Stimulated activated naive CD4-positive, alpha-beta T cell (primary cell): ENCODE results near the gene TSPAN18.
A peak's percentile ranks its signal among the peaks of the same experiment; 100 is the strongest.

Source experiments
- DNase-seq, 6 experiments: peaks; one replicate each; lab custom pipeline; 2025; lab: John Stamatoyannopoulos, UW

TSPAN18 gene

DNA sequence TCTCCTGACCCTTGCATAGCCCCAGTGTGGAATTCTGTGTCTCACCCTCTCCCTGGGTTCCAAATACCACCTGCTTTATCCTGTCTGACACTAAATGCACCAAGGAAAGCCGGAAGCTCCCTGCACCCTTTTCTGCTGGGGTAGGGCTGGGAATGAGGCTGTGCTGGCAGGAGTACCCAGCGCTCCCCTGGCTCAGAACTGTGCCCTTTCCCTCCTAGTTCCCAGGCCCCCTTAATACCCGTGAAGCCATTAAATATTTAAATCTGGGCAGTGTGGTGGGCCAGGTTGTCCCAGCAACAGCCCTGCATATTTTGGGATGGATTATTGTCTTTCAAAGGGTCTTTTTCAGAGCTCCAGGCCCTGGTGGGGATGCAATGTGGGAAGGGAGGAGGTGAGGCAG, 160.9 kb downstream of the TSPAN18 start:
- no peak for DNase-seq

GRCh38 chr11:44889266-44889665, 162.5 kb downstream of the TSPAN18 start:
- no peak for DNase-seq

DNA sequence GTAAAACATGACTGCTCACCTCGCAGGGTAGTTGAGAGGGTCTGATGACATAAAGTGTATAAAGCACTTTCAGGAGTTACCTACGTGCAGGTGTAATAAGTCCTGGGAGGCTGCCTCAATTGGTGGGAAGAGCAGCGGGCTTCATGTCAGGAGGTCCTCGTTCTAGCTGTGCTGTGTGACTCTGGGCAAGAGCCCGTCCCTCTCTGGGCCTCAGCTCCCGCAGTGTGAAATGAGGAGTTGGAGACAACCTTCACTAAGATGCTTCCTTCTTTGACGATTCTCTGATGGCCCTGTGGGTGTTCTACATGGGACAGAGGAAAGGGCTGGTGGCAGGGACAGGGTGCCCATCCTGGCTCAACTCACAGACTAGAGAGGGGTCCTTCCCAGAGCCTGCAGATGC, 166.1 kb downstream of the TSPAN18 start:
- no peak for DNase-seq

GRCh38 chr11:44893308-44893822, 166.6 kb downstream of the TSPAN18 start:
- DNase-seq, result no peak

DNA sequence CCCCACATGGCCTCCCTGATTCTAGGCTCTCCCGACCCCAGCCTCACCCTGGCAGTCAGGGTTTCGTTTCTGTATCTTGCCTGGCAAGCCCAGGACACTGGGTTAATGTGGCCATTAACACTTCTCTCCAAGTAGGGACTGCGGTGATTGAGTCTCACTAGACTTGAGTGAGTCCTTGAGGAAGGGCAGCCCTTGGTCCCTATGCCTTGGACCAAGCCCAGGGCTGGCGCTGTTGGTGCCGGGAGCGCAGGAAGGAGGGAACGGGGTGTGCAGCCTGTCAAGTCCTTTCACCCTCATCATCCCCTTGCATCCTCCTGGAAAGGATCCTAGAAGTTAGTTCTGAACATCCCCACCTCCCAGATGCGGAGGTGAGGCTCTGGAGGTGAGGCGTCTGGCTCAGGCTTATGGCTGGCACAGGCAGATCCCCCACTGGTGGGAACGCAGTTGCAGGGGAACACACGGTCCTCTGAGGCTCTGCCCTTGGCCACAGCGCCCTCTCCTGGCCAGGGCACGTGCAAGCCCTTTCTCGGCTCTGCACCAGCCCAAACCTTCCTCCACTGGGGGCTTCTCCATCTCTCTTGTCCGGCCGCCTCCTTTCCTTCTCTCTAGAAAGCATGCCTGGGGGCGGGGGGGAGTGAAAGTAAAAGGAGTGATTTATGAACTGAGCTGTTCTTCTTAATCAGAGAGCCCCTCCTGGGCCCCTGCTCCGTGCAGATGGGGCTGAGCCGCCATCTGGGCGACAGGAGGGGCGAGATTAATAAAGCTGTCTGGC, 167.3 kb downstream of the TSPAN18 start:
- DNase-seq, result peak; percentile 13 to 53 (median 26)

GRCh38 chr11:44899959-44900358, 173.2 kb downstream of the TSPAN18 start:
- peak in 5 of 6 experiments; percentile 4 to 14 (median 9) for DNase-seq

DNA sequence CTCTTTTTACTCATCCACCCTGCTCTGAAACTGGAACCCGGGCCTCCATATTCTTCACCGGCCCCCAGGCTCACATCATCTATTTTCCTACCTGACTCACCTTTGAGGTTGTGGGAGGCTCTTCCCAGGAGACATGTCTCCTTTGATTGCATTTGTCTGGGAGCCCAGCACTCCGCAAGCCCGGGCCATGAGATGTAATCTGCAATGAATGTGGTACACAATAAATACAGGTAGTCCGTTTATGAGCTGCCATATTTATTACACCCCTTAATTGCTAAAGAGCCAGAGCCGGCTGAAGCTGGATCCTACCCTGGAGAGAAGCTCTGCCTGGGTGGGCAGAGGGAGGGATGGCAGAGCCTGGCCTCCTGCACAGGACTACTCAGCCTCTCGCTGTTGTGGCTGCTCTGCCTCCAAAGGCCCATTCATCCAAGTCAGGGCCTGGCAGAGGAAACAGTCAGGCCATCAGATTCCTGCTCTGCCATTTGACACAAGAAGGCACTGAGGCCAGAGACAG, 174.4 kb downstream of the TSPAN18 start:
- no peak for DNase-seq

DNA sequence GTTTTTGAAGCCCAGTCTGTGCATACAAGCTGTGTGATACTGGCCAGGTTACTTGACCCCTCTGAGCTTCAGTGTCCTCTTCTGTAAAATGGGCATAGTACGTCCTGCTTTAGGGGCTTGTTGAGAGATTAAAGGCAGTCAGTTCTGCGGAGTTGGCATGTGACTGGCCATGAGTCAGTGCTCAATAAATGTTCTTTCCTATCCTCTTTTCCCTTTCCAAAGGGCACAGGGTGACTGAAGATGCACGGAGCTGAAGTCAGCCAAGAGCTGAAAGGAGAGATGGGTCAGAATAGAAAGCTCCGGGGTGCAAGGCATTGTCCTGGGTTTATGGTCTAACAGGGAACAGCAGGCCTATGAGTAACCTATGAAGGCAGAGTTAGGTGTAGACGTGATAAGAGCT, 175.0 kb downstream of the TSPAN18 start:
- no peak for DNase-seq

DNA sequence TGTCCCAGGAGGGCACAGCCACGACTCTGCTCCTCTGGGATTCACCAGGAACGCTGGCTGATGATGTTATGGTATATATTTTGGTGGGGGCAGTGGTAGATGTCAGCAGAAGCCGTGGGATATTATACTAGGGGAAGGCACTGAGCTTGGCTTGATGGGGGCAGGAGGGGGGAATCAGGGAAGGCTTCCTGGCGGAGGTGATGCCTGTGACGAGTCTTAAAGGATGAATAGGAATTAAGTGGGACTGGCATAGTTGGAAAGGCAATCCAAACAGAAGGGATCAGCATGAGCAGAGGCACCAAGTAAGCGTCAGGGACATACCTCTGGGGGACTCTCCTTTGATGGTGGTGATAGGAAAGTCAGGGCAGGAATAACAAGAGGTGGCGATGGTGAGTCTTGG, 176.3 kb downstream of the TSPAN18 start:
- DNase-seq, result no peak

DNA sequence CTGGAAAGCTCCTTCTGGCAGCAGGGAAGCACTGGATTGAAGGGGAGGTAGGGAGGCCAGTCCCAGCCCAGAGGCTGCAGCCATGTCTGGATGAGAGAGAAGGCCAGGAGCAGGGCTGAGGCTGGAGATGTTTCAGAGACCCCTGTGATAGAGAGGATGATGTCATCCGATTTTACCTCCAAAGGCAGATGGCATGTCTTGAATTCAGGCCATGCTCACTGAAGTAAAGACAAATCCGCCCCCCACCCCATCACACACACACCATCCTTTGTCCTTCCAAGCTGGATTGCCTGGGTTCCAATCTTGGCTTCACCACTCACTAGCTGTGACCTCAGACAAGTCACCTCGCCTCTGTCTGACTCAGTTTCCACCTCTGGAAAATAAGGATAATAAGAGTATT, 176.8 kb downstream of the TSPAN18 start:
- no peak for DNase-seq

DNA sequence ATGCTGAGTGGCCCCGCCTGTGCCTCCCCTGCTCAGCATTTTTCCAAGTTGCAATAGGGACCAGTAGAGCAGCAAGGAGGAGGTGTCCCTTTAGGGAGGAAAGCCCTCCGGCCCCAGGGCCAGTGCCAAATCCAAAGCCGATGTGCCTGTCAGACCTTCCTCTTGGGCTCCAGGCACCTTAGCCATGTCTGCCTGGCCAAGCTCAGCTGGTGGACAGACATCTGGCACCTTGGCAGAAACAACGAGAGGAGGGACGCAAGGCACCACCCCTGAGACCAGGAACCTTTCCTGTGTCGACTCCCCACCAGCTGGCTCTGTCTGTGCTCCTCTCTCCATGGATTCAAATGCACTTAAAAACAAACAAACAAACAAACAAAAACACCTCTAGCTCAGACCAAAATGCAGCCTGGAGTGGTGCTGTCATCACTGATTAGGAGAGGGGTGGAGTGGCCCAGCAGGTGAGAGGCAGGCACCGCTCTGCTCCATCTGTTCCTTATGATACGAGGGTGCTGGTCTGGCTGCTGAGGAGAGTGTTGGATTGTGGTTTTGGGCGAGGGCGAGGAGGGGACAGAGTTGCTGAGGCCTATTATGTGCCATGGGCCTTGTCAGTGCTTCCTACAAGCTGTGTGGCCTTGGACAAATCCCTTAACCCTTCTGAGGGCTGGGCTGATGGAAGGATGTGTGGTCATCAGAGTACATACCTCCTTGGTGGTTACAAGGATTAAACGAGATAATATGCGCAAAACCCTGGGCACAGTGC, 177.7 kb downstream of the TSPAN18 start:
- no peak for DNase-seq

GRCh38 chr11:44905131-44905866, 178.5 kb downstream of the TSPAN18 start:
- DNase-seq, result no peak

DNA sequence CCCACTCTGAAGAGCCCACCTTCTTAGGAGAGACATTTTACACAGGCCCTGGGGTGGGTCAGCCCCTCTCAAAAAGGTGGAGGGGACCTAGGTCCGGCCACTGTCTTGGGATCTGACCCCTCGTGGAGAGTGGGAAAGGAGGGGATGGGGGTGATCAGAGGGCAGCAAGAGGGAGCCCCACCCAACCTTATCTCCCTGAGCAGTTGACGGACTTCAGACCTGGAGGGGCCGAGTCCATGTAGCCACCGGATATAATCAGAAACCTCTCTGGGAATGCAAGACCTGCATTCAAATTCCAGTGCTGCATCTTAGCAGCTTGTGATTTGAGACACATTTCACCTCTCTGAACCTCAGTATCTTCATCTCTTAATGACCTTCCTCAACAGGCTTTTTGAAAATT, 179.9 kb downstream of the TSPAN18 start:
- no peak for DNase-seq

- no peak for DNase-seq
Observed at GRCh38 chr11:44909557-44909956, 182.8 kb downstream of the TSPAN18 start.

DNA sequence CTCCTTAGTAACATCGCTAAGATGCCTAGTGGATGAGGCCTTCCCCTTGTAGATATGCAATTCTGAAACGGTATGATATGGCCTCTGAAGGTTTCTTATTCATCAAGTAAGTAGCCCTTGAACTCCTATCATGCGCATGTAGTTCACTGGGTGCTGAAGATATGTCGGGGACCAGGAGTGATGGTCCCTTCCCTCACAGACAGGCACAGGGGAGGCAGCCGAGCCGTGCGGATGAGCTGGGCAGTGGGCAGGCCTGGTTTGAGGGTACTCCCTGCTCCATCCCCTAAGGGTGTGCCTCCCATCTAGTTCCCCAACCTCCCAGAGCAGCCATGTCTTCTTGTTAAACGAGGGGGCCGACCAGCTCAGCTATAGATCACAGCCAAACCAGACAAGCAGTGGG, 183.8 kb downstream of the TSPAN18 start:
- no peak for DNase-seq

GRCh38 chr11:44911029-44911814, 184.5 kb downstream of the TSPAN18 start:
- peak; percentile 54 to 85 (median 74) for DNase-seq

DNA sequence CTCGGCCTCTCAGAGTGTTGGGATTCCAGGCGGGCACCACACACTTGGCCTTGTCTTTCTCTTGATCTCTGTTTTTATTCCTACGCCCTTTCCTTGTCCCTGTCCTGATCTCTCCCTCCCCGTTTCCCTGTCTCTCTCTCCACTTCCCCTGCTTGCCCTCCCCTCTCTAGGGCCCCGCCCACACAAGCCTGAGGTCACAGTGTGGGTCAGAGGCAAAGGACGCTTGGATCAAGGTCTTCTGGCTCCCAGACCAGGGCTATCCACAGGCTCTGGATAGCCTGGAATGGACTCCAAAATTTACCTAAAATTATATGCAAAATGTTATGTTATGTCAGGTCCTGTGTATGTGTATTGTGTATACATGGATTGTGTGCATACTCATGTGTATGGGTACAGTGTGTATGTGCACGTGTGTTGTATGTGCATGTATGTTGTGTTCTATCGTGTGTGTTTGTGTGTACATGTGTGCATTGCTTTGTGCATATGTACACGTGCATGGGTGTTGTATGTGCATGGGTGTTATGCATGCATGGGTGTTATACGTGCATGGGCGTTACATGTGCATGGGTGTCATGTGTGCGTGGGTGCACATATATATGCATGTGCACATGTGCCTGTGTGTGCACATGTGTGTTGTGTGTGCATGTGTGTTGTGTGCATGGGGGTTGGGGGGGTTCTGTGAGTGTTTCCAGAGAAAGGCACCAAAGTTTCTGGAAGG, 185.7 kb downstream of the TSPAN18 start:
- no peak for DNase-seq

DNA sequence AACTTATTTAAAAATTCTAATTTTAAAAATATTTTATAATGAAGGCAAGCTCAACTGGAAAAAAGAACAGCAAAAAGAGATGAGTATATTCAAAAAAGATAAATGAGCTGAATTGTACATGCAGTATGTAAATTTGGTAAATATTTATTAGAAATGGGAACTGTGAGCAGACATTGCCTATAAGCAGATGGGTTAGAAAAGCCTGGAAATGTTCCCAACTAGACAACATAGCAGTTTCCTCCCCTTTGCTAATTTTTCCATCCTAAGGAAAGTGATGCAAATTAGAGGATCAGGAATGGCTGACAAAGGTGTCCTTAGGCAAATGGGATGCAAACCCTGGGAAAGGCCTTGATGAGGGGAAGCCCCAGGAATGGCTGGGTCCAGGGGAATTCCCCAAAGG, 186.7 kb downstream of the TSPAN18 start:
- DNase-seq, result no peak

- DNase-seq, result no peak
Observed at GRCh38 chr11:44914105-44914504, 187.3 kb downstream of the TSPAN18 start.

GRCh38 chr11:44915004-44915403, 188.2 kb downstream of the TSPAN18 start:
- no peak for DNase-seq

DNA sequence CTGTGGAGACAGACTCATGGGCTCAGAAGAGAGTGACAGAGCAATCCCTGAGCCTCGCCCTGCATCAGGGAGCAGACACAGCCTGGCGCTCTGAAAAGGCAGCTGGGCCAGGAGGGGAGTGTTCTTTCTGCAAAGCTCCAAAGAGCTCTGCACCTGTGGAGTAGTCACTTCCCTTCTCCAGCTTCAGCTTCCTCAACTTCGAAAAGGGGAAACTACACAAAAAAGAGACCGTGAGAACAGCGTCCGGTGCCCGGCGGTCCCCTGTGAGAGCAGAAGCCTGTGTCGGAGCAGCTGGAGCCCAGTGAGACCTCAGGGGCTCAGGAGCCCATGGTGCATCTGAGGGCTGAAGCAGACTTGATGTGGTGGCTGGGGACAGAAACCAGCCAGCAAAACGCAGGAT, 188.9 kb downstream of the TSPAN18 start:
- DNase-seq, result no peak
